Measurements from ENCODE around the gene ABCD4. TPM values are rescaled to one million over a fixed set of nuclear protein-coding genes. Genes with fewer than 3 reads are reported as not detected.

ABCD4 gene
- total RNA-seq, 1 donor from 2014 or later: 28.7 TPM

- no peaks in the 10 kb centered on the region for H3K36me3 ChIP-seq (ENCODE audit: control insufficient read depth in 3 of 3, insufficient read depth in 3 of 3, low read length in 3 of 3)
- H3K4me1 ChIP-seq (ENCODE audit: control insufficient read depth in 3 of 3, insufficient read depth in 3 of 3, low read length in 3 of 3): peaks cover 0 to 8% (median 0%) of the 10 kb centered on the region in 3 donors
- H3K27me3 ChIP-seq (ENCODE audit: control insufficient read depth in 3 of 3, insufficient read depth in 3 of 3, low read length in 3 of 3): peaks cover 36 to 42% (median 41%) of the 10 kb centered on the region in 3 donors
- no peak overlapping the region for H3K4me3 ChIP-seq (ENCODE audit: low read length in 3 of 3)
- H3K9me3 ChIP-seq (ENCODE audit: control insufficient read depth in 3 of 3, low read length in 3 of 3): no peaks in the 10 kb centered on the region
- no peak overlapping the region for H3K27ac ChIP-seq (ENCODE audit: low read depth, low read length)
- H3K9ac ChIP-seq (ENCODE audit: low read depth in 1 of 3, low read length in 3 of 3): no peak overlapping the region
These were observed 54.7 kb downstream of the ABCD4 start for GRCh38 chr14:74248017-74248416.

- Histone ChIP-seq H3K9me3 (ENCODE audit: control insufficient read depth in 3 of 3, low read length in 3 of 3) (no peaks in the 10 kb centered on the region), H3K4me3 (ENCODE audit: low read length in 3 of 3) (no peak overlapping the region), H3K27me3 (ENCODE audit: control insufficient read depth in 3 of 3, insufficient read depth in 3 of 3, low read length in 3 of 3) (peaks cover 45 to 57% (median 52%) of the 10 kb centered on the region in 3 donors)
These were observed 56.2 kb downstream of the ABCD4 start for GRCh38 chr14:74246542-74246941.

DNA sequence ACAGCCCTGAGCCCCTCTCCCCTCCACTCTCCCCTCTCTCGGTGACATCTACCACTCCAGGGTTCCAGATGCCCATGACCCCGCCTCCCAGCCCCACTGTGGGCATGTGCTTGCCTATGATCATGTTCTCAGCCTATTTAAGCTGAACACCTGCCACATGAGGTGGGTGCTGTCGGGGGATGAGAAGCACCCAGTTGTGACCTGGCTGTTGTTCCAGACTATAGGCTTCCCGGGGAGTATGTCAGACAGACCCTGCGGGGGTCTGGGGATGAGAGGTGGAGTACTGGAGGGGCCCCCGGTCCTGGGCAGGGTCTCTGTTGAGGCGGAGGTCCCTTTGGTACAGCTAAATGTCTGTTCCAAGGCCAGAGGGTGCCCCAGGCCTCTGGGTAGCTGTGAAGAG, 57.4 kb downstream of the ABCD4 start:
- H3K27me3 ChIP-seq (ENCODE audit: control insufficient read depth in 3 of 3, insufficient read depth in 3 of 3, low read length in 3 of 3): peaks cover 57 to 69% (median 65%) of the 10 kb centered on the region in 3 donors
- no peaks in the 10 kb centered on the region for H3K9me3 ChIP-seq (ENCODE audit: control insufficient read depth in 3 of 3, low read length in 3 of 3)
- H3K36me3 ChIP-seq (ENCODE audit: control insufficient read depth in 3 of 3, insufficient read depth in 3 of 3, low read length in 3 of 3): no peaks in the 10 kb centered on the region
- no peak overlapping the region for H3K4me3 ChIP-seq (ENCODE audit: low read length in 3 of 3)
- no peak overlapping the region for H3K27ac ChIP-seq (ENCODE audit: low read depth, low read length)
- peaks cover 11 to 14% (median 13%) of the 10 kb centered on the region in 3 donors for H3K4me1 ChIP-seq (ENCODE audit: control insufficient read depth in 3 of 3, insufficient read depth in 3 of 3, low read length in 3 of 3)
- no peak overlapping the region for H3K9ac ChIP-seq (ENCODE audit: low read depth in 1 of 3, low read length in 3 of 3)

More at GRCh38 chr14:74246542-74246941, 56.2 kb downstream of the ABCD4 start:
- H3K4me1 ChIP-seq (ENCODE audit: control insufficient read depth in 3 of 3, insufficient read depth in 3 of 3, low read length in 3 of 3): peaks cover under 1 to 6% (median under 1%) of the 10 kb centered on the region in 3 donors
- H3K9ac ChIP-seq (ENCODE audit: low read depth in 1 of 3, low read length in 3 of 3): no peak overlapping the region
- no peaks in the 10 kb centered on the region for H3K36me3 ChIP-seq (ENCODE audit: control insufficient read depth in 3 of 3, insufficient read depth in 3 of 3, low read length in 3 of 3)
- H3K27ac ChIP-seq (ENCODE audit: low read depth, low read length): no peak overlapping the region

DNA sequence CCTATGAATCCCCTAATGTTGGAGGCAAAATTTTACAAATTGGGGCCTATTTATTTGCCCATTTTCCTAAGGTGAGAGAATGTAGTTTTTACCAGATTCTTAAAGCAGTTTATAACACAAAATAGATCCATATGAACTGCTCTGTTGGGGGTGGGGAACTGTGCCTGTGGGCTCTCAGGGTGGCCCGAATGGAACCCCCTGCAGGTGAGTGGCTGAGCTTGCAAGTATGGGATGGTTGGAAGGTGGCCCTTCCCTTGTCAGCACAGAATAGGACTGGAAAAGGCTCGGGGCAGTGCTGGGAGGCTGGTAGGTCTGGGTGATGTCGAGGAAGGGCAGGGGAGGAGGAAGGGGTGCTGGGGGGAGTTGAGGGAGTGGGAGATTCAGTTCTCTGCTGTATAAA, 58.6 kb downstream of the ABCD4 start:
- H3K9ac ChIP-seq (ENCODE audit: low read depth in 1 of 3, low read length in 3 of 3): no peak overlapping the region
- H3K36me3 ChIP-seq (ENCODE audit: control insufficient read depth in 3 of 3, insufficient read depth in 3 of 3, low read length in 3 of 3): no peaks in the 10 kb centered on the region
- H3K27me3 ChIP-seq (ENCODE audit: control insufficient read depth in 3 of 3, insufficient read depth in 3 of 3, low read length in 3 of 3): peaks cover 69 to 80% (median 76%) of the 10 kb centered on the region in 3 donors

GRCh38 chr14:74243051-74243450, 59.7 kb downstream of the ABCD4 start:
- H3K27ac ChIP-seq (ENCODE audit: low read depth, low read length): no peak overlapping the region
- H3K4me3 ChIP-seq (ENCODE audit: low read length in 3 of 3): no peak overlapping the region
- H3K27me3 ChIP-seq (ENCODE audit: control insufficient read depth in 3 of 3, insufficient read depth in 3 of 3, low read length in 3 of 3): peaks cover 78 to 91% (median 80%) of the 10 kb centered on the region in 3 donors
- H3K4me1 ChIP-seq (ENCODE audit: control insufficient read depth in 3 of 3, insufficient read depth in 3 of 3, low read length in 3 of 3): peaks cover 12 to 21% (median 17%) of the 10 kb centered on the region in 3 donors
- no peak overlapping the region for H3K9ac ChIP-seq (ENCODE audit: low read depth in 1 of 3, low read length in 3 of 3)
- H3K9me3 ChIP-seq (ENCODE audit: control insufficient read depth in 3 of 3, low read length in 3 of 3): no peaks in the 10 kb centered on the region
- H3K36me3 ChIP-seq (ENCODE audit: control insufficient read depth in 3 of 3, insufficient read depth in 3 of 3, low read length in 3 of 3): no peaks in the 10 kb centered on the region

More for the DNA sequence above, 58.6 kb downstream of the ABCD4 start:
- H3K4me1 ChIP-seq (ENCODE audit: control insufficient read depth in 3 of 3, insufficient read depth in 3 of 3, low read length in 3 of 3): peaks cover 12 to 21% (median 17%) of the 10 kb centered on the region in 3 donors
- H3K9me3 ChIP-seq (ENCODE audit: control insufficient read depth in 3 of 3, low read length in 3 of 3): no peaks in the 10 kb centered on the region
- H3K27ac ChIP-seq (ENCODE audit: low read depth, low read length): no peak overlapping the region
- no peak overlapping the region for H3K4me3 ChIP-seq (ENCODE audit: low read length in 3 of 3)

DNA sequence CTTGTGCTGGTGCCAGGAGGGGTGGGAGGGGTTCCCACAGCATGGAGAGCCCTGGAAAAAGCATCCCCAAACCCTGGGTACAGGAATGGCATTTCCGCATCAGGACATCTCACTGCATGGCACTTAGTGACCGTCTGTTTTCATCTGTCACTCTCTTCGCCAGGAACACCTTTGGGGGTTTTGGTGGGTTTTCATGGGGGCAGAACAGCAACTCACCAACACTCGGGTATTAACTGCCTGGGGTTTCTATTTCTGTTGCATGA, 60.0 kb downstream of the ABCD4 start:
- H3K9me3 ChIP-seq (ENCODE audit: control insufficient read depth in 3 of 3, low read length in 3 of 3): no peaks in the 10 kb centered on the region
- H3K9ac ChIP-seq (ENCODE audit: low read depth in 1 of 3, low read length in 3 of 3): no peak overlapping the region
- peaks cover 80 to 94% (median 83%) of the 10 kb centered on the region in 3 donors for H3K27me3 ChIP-seq (ENCODE audit: control insufficient read depth in 3 of 3, insufficient read depth in 3 of 3, low read length in 3 of 3)
- no peaks in the 10 kb centered on the region for H3K36me3 ChIP-seq (ENCODE audit: control insufficient read depth in 3 of 3, insufficient read depth in 3 of 3, low read length in 3 of 3)
- no peak overlapping the region for H3K4me3 ChIP-seq (ENCODE audit: low read length in 3 of 3)
- H3K4me1 ChIP-seq (ENCODE audit: control insufficient read depth in 3 of 3, insufficient read depth in 3 of 3, low read length in 3 of 3): peaks cover 12 to 21% (median 17%) of the 10 kb centered on the region in 3 donors
- no peak overlapping the region for H3K27ac ChIP-seq (ENCODE audit: low read depth, low read length)

- Histone ChIP-seq H3K4me3 (ENCODE audit: low read length in 3 of 3) (no peak overlapping the region), H3K4me1 (ENCODE audit: control insufficient read depth in 3 of 3, insufficient read depth in 3 of 3, low read length in 3 of 3) (peaks cover 12 to 21% (median 17%) of the 10 kb centered on the region in 3 donors), H3K27ac (ENCODE audit: low read depth, low read length) (no peak overlapping the region), H3K36me3 (ENCODE audit: control insufficient read depth in 3 of 3, insufficient read depth in 3 of 3, low read length in 3 of 3) (no peaks in the 10 kb centered on the region), H3K9me3 (ENCODE audit: control insufficient read depth in 3 of 3, low read length in 3 of 3) (no peaks in the 10 kb centered on the region), H3K9ac (ENCODE audit: low read depth in 1 of 3, low read length in 3 of 3) (no peak overlapping the region), H3K27me3 (ENCODE audit: control insufficient read depth in 3 of 3, insufficient read depth in 3 of 3, low read length in 3 of 3) (peaks cover 83 to 95% (median 86%) of the 10 kb centered on the region in 3 donors)
These were observed 60.5 kb downstream of the ABCD4 start for GRCh38 chr14:74242021-74242779.

DNA sequence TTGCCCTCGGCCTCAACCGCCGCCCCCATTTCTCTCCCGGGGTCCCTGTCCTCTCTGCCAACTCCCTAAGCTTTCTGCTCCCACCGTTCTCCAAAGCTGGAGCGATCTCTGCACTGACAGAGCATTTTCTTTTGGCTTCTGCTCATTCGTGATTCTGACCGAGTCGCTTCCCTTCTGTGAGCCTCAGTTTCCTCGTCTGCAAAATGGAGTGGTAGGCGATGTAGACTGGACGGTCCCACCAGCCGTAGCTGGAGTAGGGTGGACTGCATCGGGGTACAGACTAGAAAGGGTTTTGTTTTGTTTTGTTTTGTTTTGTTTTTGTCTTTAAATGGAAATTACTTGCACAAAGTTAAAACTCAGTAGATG, 61.1 kb downstream of the ABCD4 start:
- no peaks in the 10 kb centered on the region for H3K9me3 ChIP-seq (ENCODE audit: control insufficient read depth in 3 of 3, low read length in 3 of 3)
- no peak overlapping the region for H3K27ac ChIP-seq (ENCODE audit: low read depth, low read length)
- peaks cover 84 to 93% (median 85%) of the 10 kb centered on the region in 3 donors for H3K27me3 ChIP-seq (ENCODE audit: control insufficient read depth in 3 of 3, insufficient read depth in 3 of 3, low read length in 3 of 3)
- no peaks in the 10 kb centered on the region for H3K36me3 ChIP-seq (ENCODE audit: control insufficient read depth in 3 of 3, insufficient read depth in 3 of 3, low read length in 3 of 3)
- H3K4me1 ChIP-seq (ENCODE audit: control insufficient read depth in 3 of 3, insufficient read depth in 3 of 3, low read length in 3 of 3): peaks cover 12 to 21% (median 17%) of the 10 kb centered on the region in 3 donors
- no peak overlapping the region for H3K4me3 ChIP-seq (ENCODE audit: low read length in 3 of 3)
- H3K9ac ChIP-seq (ENCODE audit: low read depth in 1 of 3, low read length in 3 of 3): peak overlapping the region in 1 of 3 donors; percentile 11

DNA sequence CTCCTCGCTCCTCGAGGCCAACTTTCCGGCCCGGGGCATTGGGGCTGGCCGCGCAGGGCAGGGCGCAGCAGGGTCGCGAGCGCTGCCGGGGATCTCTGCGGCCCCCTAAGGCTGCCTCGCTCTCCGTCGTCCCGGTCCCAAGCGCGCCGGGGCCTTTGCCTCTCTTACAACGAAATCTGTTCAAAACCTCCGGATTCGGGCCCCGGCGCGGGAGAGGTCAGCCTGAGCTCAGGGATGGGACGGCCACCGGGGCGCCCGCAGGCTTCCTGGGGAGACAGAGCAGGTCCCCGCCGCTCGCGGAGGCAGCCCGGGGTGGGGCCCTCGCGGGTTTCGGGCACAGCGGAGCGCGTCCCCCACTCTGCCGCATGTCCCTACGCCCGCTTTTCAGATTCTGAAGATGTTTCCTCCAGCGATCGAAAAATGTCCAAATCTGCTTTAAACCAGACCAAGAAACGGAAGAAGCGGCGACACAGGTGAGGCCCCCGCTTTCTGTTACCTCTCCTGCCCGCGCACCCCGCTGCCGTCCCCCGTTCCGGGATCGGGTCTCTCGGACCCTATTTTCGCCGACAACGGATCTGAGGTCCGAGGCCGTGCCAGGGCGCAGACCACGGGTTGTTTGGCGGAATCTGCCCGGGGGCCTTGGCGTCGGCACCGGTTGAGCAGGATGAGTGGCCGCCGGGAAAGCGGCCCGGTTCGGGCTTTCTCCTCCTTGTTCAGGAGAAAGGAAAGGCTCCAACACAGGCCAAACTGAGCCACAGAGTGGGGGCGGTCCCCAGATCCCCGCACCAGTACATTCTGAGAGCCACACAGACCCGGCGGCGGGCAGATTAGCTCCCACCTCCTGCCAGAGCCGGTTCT, 61.7 kb downstream of the ABCD4 start:
- H3K9ac ChIP-seq (ENCODE audit: low read depth in 1 of 3, low read length in 3 of 3): peak overlapping the region in 1 of 3 donors; percentile 45
- H3K27ac ChIP-seq (ENCODE audit: low read depth, low read length): no peak overlapping the region
- H3K27me3 ChIP-seq (ENCODE audit: control insufficient read depth in 3 of 3, insufficient read depth in 3 of 3, low read length in 3 of 3): peaks cover 84 to 89% (median 85%) of the 10 kb centered on the region in 3 donors
- H3K36me3 ChIP-seq (ENCODE audit: control insufficient read depth in 3 of 3, insufficient read depth in 3 of 3, low read length in 3 of 3): no peaks in the 10 kb centered on the region
- H3K9me3 ChIP-seq (ENCODE audit: control insufficient read depth in 3 of 3, low read length in 3 of 3): no peaks in the 10 kb centered on the region
- H3K4me1 ChIP-seq (ENCODE audit: control insufficient read depth in 3 of 3, insufficient read depth in 3 of 3, low read length in 3 of 3): peaks cover 12 to 21% (median 17%) of the 10 kb centered on the region in 3 donors
- peak overlapping the region; percentile 43 to 63 (median 50) for H3K4me3 ChIP-seq (ENCODE audit: low read length in 3 of 3)
